Adrenal gland (tissue), 12 donors: ENCODE measurements around the gene HS3ST5. TPM values are rescaled to one million over a fixed set of nuclear protein-coding genes. Genes with fewer than 3 reads are reported as not detected.

ENCODE experiments used
- DNase-seq, 7 donors: peaks; one replicate each; pipeline ENCODE4 v3.0.0-alpha.2; 2019 to 2020
- H3K27ac ChIP-seq, 5 donors: fragments of 200-600 bp; sonication (generic) in 4 of 5; 1 replicate in 3 of 5; 2 replicates in 2 of 5; pipeline versions ENCODE4 v1.5.1 to v1.8.0; 2016 to 2020; ENCODE audit warnings: mild to moderate bottlenecking in 1 of 5
- H3K27me3 ChIP-seq: fragments of 200-600 bp; 2 replicates; pipeline ENCODE4 v1.8.0; 2021
- H3K36me3 ChIP-seq, 2 donors: fragments of 200-600 bp; replicated peaks in 1 of 2; 1 replicate in 1 of 2; 2 replicates in 1 of 2; pipeline versions ENCODE4 v1.5.1 to v1.8.0; 2018 to 2022
- H3K4me1 ChIP-seq, 2 donors: fragments of 200-600 bp; replicated peaks in 1 of 2; 1 replicate in 1 of 2; 2 replicates in 1 of 2; pipeline versions ENCODE4 v1.5.1 to v1.8.0; 2018 to 2021
- H3K4me3 ChIP-seq, 4 donors: fragments of 200-600 bp; sonication (generic) in 3 of 4; one replicate each; pipeline ENCODE4 v1.5.1; 2016 to 2018
- H3K9me3 ChIP-seq, 3 donors: fragments of 200-600 bp; sonication (generic) in 1 of 3; replicated peaks in 1 of 3; 1 replicate in 2 of 3; 2 replicates in 1 of 3; pipeline versions ENCODE4 v1.5.1 to v1.8.0; 2016 to 2021
- POLR2A ChIP-seq, 2 donors: fragments of 450-650 bp; IDR thresholded peaks; one replicate each; pipeline ENCODE4 v1.6.1; 2017; ENCODE audit warnings: antibody characterized with exemption in 2 of 2, mild to moderate bottlenecking in 2 of 2, moderate library complexity in 1 of 2
- WGBS, 4 donors: extraction: QIAGEN DNeasy Blood & Tissue Kit in 2 of 4; methylation state at CpG; one replicate each; pipeline versions ENCODE4 v1.1.5 to v1.1.7; 2013 to 2017; 5-methylcytosine and 5-hydroxymethylcytosine counted together
- intact Hi-C, 2 donors: fragments of 100-400 bp; cut with DNase I; formaldehyde crosslinking; loops; one replicate each; pipeline versions ENCODE4 v1.14.1 to v1.15.0; 2022 to 2023
- polyA plus RNA-seq, 3 donors: library from polyadenylated mRNA; stranded (reverse); fragments of 200-250 nt in 2 of 3; fragments of 350-450 nt in 1 of 3; fragmentation: Illumina TruSeq in 1 of 3; extraction: RNeasy Lipid Tissue Mini Kit (QIAGEN cat#74804) in 1 of 3; gene quantifications; one replicate each; pipeline ENCODE4 v1.2.3, GENCODE V29; 2013 to 2014
- total RNA-seq, 9 donors: library from RNA; depleted of rRNA in 4 of 9; stranded (reverse); fragments of >200 nt in 4 of 9; fragments of 120-200 nt in 1 of 9; fragmentation: NEBNext Ultra II Directional in 1 of 9; extraction: Animal tissue kit (Norgen Biotek cat#: 25700) in 1 of 9; gene quantifications; one replicate each; pipeline versions ENCODE4 v1.1.0 to v1.2.4, GENCODE V29; 2013 to 2023
- TF ChIP-seq, protein P1 (sequence below), 6 experiments: fragments of 450-650 bp in 4 of 6; fragments of 200-600 bp in 2 of 6; sonication (generic) in 1 of 6; IDR thresholded peaks; 1 replicate in 5 of 6; 2 replicates in 1 of 6; pipeline versions ENCODE4 v1.5.1 to v1.8.0; 2016 to 2021; ENCODE audit warnings: antibody characterized with exemption in 6 of 6, mild to moderate bottlenecking in 2 of 6, moderate library complexity in 1 of 6
- donor health status: healthy with polysubstance abuse.
- donor health status: Bipolar disorder and iron deficiency.
- donor health status: DM: yes; HTN: yes; CAD: no.
- donor health status: DM: no; HTN: no; CAD: no.
- donor health status: DM: no; HTN: no; CAD: no.
- donor health status: DM: yes; HTN: yes; CAD: no.

The HS3ST5 gene
- total and polyA plus RNA-seq, 12 donors = 0.04 to 0.78 (median 0.24) TPM; not detected in 5

- H3K4me3 ChIP-seq = no peak overlapping the region
- H3K36me3 ChIP-seq = no peaks in the 10 kb centered on the region
- H3K27ac ChIP-seq = no peak overlapping the region
- TF ChIP-seq, protein P1, sequence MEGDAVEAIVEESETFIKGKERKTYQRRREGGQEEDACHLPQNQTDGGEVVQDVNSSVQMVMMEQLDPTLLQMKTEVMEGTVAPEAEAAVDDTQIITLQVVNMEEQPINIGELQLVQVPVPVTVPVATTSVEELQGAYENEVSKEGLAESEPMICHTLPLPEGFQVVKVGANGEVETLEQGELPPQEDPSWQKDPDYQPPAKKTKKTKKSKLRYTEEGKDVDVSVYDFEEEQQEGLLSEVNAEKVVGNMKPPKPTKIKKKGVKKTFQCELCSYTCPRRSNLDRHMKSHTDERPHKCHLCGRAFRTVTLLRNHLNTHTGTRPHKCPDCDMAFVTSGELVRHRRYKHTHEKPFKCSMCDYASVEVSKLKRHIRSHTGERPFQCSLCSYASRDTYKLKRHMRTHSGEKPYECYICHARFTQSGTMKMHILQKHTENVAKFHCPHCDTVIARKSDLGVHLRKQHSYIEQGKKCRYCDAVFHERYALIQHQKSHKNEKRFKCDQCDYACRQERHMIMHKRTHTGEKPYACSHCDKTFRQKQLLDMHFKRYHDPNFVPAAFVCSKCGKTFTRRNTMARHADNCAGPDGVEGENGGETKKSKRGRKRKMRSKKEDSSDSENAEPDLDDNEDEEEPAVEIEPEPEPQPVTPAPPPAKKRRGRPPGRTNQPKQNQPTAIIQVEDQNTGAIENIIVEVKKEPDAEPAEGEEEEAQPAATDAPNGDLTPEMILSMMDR (IDR thresholded peaks at IDR 0.05) = no peak
- TF ChIP-seq POLR2A (IDR thresholded peaks at IDR 0.05) = no peak
- intact Hi-C loops = no loop called here
- WGBS, 4 donors = 89 to 94% (median 92%) methylated on average over 3 of the region's 3 CpGs
- no peak for DNase-seq
- no peaks in the 10 kb centered on the region for H3K4me1 ChIP-seq
- H3K9me3 ChIP-seq = no peaks in the 10 kb centered on the region
- no peaks in the 10 kb centered on the region for H3K27me3 ChIP-seq
Measured at GRCh38 chr6:114055349-114055748, 287.5 kb downstream of the HS3ST5 start.

- no peaks in the 10 kb centered on the region for H3K36me3 ChIP-seq
- no peak for DNase-seq
- H3K27ac ChIP-seq = no peak overlapping the region
- no peaks in the 10 kb centered on the region for H3K4me1 ChIP-seq
- intact Hi-C loops = no loop called here
- WGBS, 4 donors = 83 to 90% (median 86%) methylated on average over 1 of the region's 1 CpG
- TF ChIP-seq, protein P1 (IDR thresholded peaks at IDR 0.05) = no peak
- no peak for TF ChIP-seq POLR2A (IDR thresholded peaks at IDR 0.05)
- H3K9me3 ChIP-seq = no peaks in the 10 kb centered on the region
- H3K4me3 ChIP-seq = no peak overlapping the region
- H3K27me3 ChIP-seq = no peaks in the 10 kb centered on the region
Measured at GRCh38 chr6:114053791-114054190, 289.0 kb downstream of the HS3ST5 start.

DNA sequence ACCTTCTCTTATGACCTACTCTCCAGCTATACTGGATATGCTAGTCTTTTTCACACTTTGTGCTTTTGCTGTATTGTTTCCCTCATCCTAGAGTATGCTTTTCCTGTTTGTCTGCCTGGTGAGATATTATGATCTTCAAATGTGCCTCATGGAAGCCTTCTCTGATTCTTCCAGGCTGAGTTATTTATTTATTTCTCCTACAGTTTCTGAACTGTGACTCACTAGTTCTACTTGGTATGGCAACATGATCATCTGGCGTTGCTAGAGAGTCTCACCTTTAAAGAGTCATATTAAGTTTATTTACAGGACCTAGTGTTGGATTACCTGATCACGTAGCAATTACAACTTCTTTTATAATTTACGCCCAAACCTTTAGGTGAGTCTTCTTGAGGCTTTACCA, 290.7 kb downstream of the HS3ST5 start:
- WGBS, 4 donors = 91 to 94% (median 93%) methylated on average over 3 of the region's 3 CpGs
- Histone ChIP-seq H3K27me3 (no peaks in the 10 kb centered on the region), H3K4me3 (no peak overlapping the region), H3K9me3 (no peaks in the 10 kb centered on the region), H3K27ac (no peak overlapping the region), H3K36me3 (no peaks in the 10 kb centered on the region), H3K4me1 (no peaks in the 10 kb centered on the region)
- TF ChIP-seq POLR2A (IDR thresholded peaks at IDR 0.05) = no peak
- TF ChIP-seq, protein P1 (IDR thresholded peaks at IDR 0.05) = no peak
- intact Hi-C loops = no loop called here
- DNase-seq = no peak

- WGBS, 4 donors = 49 to 100% (median 74%) methylated on average over 1 of the region's 1 CpG
- Histone ChIP-seq H3K27ac (no peak overlapping the region), H3K4me1 (no peaks in the 10 kb centered on the region), H3K9me3 (no peaks in the 10 kb centered on the region), H3K36me3 (no peaks in the 10 kb centered on the region), H3K4me3 (no peak overlapping the region), H3K27me3 (no peaks in the 10 kb centered on the region)
- no peak for DNase-seq
- TF ChIP-seq POLR2A (IDR thresholded peaks at IDR 0.05) = no peak
- TF ChIP-seq, protein P1 (IDR thresholded peaks at IDR 0.05) = no peak
- intact Hi-C loops = no loop called here
Measured at GRCh38 chr6:114051031-114051430, 291.8 kb downstream of the HS3ST5 start.
